ENCODE data around the gene MAP3K1.

- no peak for TF ChIP-seq POLR2AphosphoS5 (IDR thresholded peaks at IDR 0.05; ENCODE audit: borderline replicate concordance, low read depth, low read length)
- TF ChIP-seq EZH2 (IDR thresholded peaks at IDR 0.05), result no peak
These were observed 93.6 kb downstream of the MAP3K1 start for GRCh38 chr5:56908942-56909293.
